Transverse colon (tissue), 4 donors: ENCODE measurements around the gene TEX50. TPM values are rescaled to one million over a fixed set of nuclear protein-coding genes. Genes with fewer than 3 reads are reported as not detected.

Experiments
- total RNA-seq, 4 donors: library from RNA; depleted of rRNA; stranded (reverse); fragments of >200 nt; gene quantifications; one replicate each; pipeline ENCODE4 v1.1.0, GENCODE V29; 2016

Gene TEX50
- total RNA-seq, 4 donors from 2014 or later = not detected

Other genes starting within 250 kb of the TEX50 start
- 100 to 1,000 TPM; 150 to 540 (median 469) TPM for gene PRDX6, start 158.0 kb upstream of the TEX50 start, total RNA-seq
- gene SLC9C2, start 32.3 kb upstream of the TEX50 start, total RNA-seq = not detected
- gene ANKRD45, start 34.5 kb downstream of the TEX50 start, total RNA-seq = 1 to 10 TPM in 1 of 4 donors, under 1 TPM in 1, not detected in 2; 0.27 to 1.1 TPM
- gene KLHL20, start 79.6 kb downstream of the TEX50 start, total RNA-seq = 10 to 100 TPM in 3 of 4 donors, 1 to 10 TPM in 1; 7.9 to 39.7 (median 27.8) TPM
- 10 to 100 TPM; 12.0 to 19.7 (median 16.6) TPM for gene DARS2, start 189.3 kb downstream of the TEX50 start, total RNA-seq
- gene CENPL, start 189.5 kb downstream of the TEX50 start, total RNA-seq = 1 to 10 TPM in 3 of 4 donors, not detected in 1; 4.3 to 6.7 (median 4.9) TPM
- 100 to 1,000 TPM in 3 of 4 donors, 10 to 100 TPM in 1; 82.7 to 435 (median 193) TPM for gene GAS5, start 232.7 kb downstream of the TEX50 start, total RNA-seq
- gene ZBTB37, start 233.0 kb downstream of the TEX50 start, total RNA-seq = 1 to 10 TPM; 4.6 to 8.3 (median 6.9) TPM